Stomach (tissue), 9 donors: ENCODE data around the gene ADAMTS12. TPM values are rescaled to one million over a fixed set of nuclear protein-coding genes. Genes with fewer than 3 reads are reported as not detected.

Experiments used
- DNase-seq, 2 donors: peaks; one replicate each; pipeline versions ENCODE4 v3.0.0 to v3.0.0-alpha.2; 2013 to 2019
- H3K27ac ChIP-seq, 5 donors: fragments of 200-600 bp in 4 of 5; sonication (generic) in 4 of 5; one replicate each; pipeline ENCODE4 v1.5.1; 2013 to 2019; ENCODE audit warnings: mild to moderate bottlenecking in 1 of 5, moderate library complexity in 1 of 5
- H3K27me3 ChIP-seq, 3 donors: fragments of 200-600 bp; sonication (generic); one replicate each; pipeline ENCODE4 v1.5.1; 2017 to 2019; ENCODE audit warnings: mixed run types in 1 of 3
- H3K36me3 ChIP-seq, 4 donors: fragments of 200-600 bp; sonication (generic); 1 replicate in 3 of 4; 2 replicates in 1 of 4; pipeline ENCODE4 v1.5.1; 2016 to 2019
- H3K4me1 ChIP-seq, 4 donors: fragments of 200-600 bp; sonication (generic); one replicate each; pipeline ENCODE4 v1.5.1; 2016 to 2019
- H3K4me3 ChIP-seq, 4 donors: fragments of 200-600 bp; sonication (generic) in 3 of 4; one replicate each; pipeline ENCODE4 v1.5.1; 2016 to 2019; ENCODE audit warnings: mild to moderate bottlenecking in 1 of 4
- H3K9me3 ChIP-seq, 4 donors: fragments of 200-600 bp; sonication (generic); one replicate each; pipeline ENCODE4 v1.5.1; 2016 to 2019
- CTCF ChIP-seq, 7 experiments: fragments of 450-650 bp in 4 of 7; fragments of 200-600 bp in 3 of 7; sonication (generic) in 3 of 7; IDR thresholded peaks; one replicate each; pipeline ENCODE4 v1.5.1; 2016 to 2019; ENCODE audit warnings: antibody characterized with exemption in 7 of 7, control low read depth in 2 of 7, mild to moderate bottlenecking in 1 of 7
- EP300 ChIP-seq: sonication (generic); formaldehyde crosslinking; IDR thresholded peaks from one replicate; pipeline ENCODE4 v1.6.1; 2017; ENCODE audit warnings: antibody characterized with exemption
- POLR2A ChIP-seq, 4 donors: fragments of 450-650 bp; IDR thresholded peaks; one replicate each; pipeline ENCODE4 v1.6.1; 2016; ENCODE audit warnings: antibody characterized with exemption in 4 of 4, control low read depth in 2 of 4, mild to moderate bottlenecking in 1 of 4, moderate library complexity in 1 of 4
- POLR2AphosphoS5 ChIP-seq, 3 donors: sonication (generic); formaldehyde crosslinking; IDR thresholded peaks; one replicate each; pipeline ENCODE4 v1.6.1; 2016; ENCODE audit warnings: antibody characterized with exemption in 3 of 3
- WGBS, 5 donors: extraction: QIAGEN DNeasy Blood & Tissue Kit in 3 of 5; methylation state at CpG; one replicate each; pipeline versions ENCODE4 v1.1.5 to v1.1.7; 2013 to 2018; 5-methylcytosine and 5-hydroxymethylcytosine counted together
- intact Hi-C: fragments of 100-400 bp; cut with DNase I; formaldehyde crosslinking; loops from one replicate; pipeline ENCODE4 v1.15.1; 2023; ENCODE audit warnings: low total_unique reads
- polyA plus RNA-seq, 3 donors: library from polyadenylated mRNA; stranded (reverse); fragments of 200-250 nt; gene quantifications; one replicate each; pipeline ENCODE4 v1.2.3, GENCODE V29; 2013
- total RNA-seq, 5 donors: library from RNA; depleted of rRNA; stranded (reverse); fragments of >200 nt; gene quantifications; one replicate each; pipeline versions ENCODE4 v1.1.0 to v1.2.3, GENCODE V29; 2014 to 2016
- donor health status: healthy with polysubstance abuse.
- donor health status: Bipolar disorder and iron deficiency.
- donor health status: healthy.

The ADAMTS12 gene
- total and polyA plus RNA-seq, 8 donors = 0.14 to 17.1 (median 0.62) TPM; not detected in 1

- Histone ChIP-seq H3K9me3 (no peaks in the 10 kb centered on the region), H3K4me3 (no peak overlapping the region), H3K36me3 (peaks cover 0 to 14% (median 0%) of the 10 kb centered on the region in 4 donors), H3K27ac (no peak overlapping the region), H3K4me1 (no peaks in the 10 kb centered on the region), H3K27me3 (no peaks in the 10 kb centered on the region)
- WGBS, 5 donors = 39 to 64% (median 53%) methylated on average over 1 of the region's 1 CpG
- TF ChIP-seq POLR2AphosphoS5 (IDR thresholded peaks at IDR 0.05) = no peak
- TF ChIP-seq POLR2A (IDR thresholded peaks at IDR 0.05) = no peak
- no peak for TF ChIP-seq EP300
- no peak for TF ChIP-seq CTCF (IDR thresholded peaks at IDR 0.05)
- DNase-seq = peak in 1 of 2 donors; percentile 7
- intact Hi-C loops = no loop called here
Measured at GRCh38 chr5:33611877-33612276, 279.9 kb downstream of the ADAMTS12 start.

DNA sequence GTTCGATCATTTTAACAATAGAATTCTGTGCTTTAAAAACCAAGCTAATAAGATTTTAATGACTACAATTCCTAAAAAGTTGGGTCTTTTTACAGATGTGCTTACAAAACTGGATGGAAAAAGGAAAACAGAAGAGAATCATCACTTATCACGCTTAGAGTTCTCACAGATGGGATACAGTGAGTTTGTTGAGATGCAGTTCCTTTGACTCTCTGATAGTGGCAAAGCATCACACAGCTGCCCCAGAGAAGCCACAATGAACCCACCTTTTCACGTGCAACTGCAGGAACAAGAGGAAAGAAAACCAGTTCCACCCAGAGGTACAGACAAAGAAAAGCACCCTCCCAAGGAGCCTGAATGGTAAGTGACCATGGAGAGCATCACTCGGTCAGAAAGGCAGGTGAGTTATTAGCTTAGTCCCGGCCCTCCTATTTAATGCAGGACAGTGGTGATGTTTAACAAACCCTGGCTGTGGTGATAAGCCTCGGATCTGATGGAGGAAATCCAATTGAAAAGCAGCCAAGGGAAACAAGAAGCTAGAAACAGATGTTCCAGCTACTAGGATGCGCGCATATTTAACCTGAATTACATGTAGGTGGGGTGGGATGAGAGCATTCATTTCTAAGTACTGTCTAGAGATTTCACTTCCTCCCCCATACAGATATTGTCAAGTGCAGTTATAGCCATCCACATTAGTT is 283.3 kb downstream of the ADAMTS12 start:
- WGBS, 5 donors = 49 to 63% (median 50%) methylated on average over 8 of the region's 8 CpGs
- H3K4me3 ChIP-seq = no peak overlapping the region
- no peak overlapping the region for H3K27ac ChIP-seq
- no peaks in the 10 kb centered on the region for H3K27me3 ChIP-seq
- intact Hi-C loops = no loop called here
- peaks cover 0 to 4% (median 0%) of the 10 kb centered on the region in 4 donors for H3K36me3 ChIP-seq
- H3K9me3 ChIP-seq = no peaks in the 10 kb centered on the region
- H3K4me1 ChIP-seq = no peaks in the 10 kb centered on the region
- DNase-seq = peak in 1 of 2 donors; percentile 46
- TF ChIP-seq CTCF (IDR thresholded peaks at IDR 0.05) = no peak
- TF ChIP-seq POLR2A (IDR thresholded peaks at IDR 0.05) = no peak
- no peak for TF ChIP-seq EP300
- TF ChIP-seq POLR2AphosphoS5 (IDR thresholded peaks at IDR 0.05) = no peak

GRCh38 chr5:33604503-33604902 is 287.3 kb downstream of the ADAMTS12 start:
- Histone ChIP-seq H3K27me3 (no peaks in the 10 kb centered on the region), H3K27ac (no peak overlapping the region), H3K36me3 (no peaks in the 10 kb centered on the region), H3K4me3 (no peak overlapping the region), H3K4me1 (peaks cover 0 to 8% (median 2%) of the 10 kb centered on the region in 4 donors), H3K9me3 (no peaks in the 10 kb centered on the region)
- 81 to 95% (median 91%) methylated on average over 2 of the region's 2 CpGs for WGBS, 5 donors
- TF ChIP-seq POLR2A (IDR thresholded peaks at IDR 0.05) (no peak), EP300 (no peak), POLR2AphosphoS5 (IDR thresholded peaks at IDR 0.05) (no peak), CTCF (IDR thresholded peaks at IDR 0.05) (no peak)
- intact Hi-C loops = no loop called here
- DNase-seq = no peak

- intact Hi-C loops = no loop called here
- no peaks in the 10 kb centered on the region for H3K27me3 ChIP-seq
- H3K4me3 ChIP-seq = no peak overlapping the region
- peaks cover 0 to 8% (median 2%) of the 10 kb centered on the region in 4 donors for H3K4me1 ChIP-seq
- no peak for TF ChIP-seq CTCF (IDR thresholded peaks at IDR 0.05)
- TF ChIP-seq EP300 = no peak
- H3K36me3 ChIP-seq = no peaks in the 10 kb centered on the region
- peak in 1 of 2 donors; percentile 62 for DNase-seq
- WGBS, 5 donors = 51 to 64% (median 57%) methylated on average over 3 of the region's 3 CpGs
- no peak overlapping the region for H3K27ac ChIP-seq
- H3K9me3 ChIP-seq = no peaks in the 10 kb centered on the region
Measured at GRCh38 chr5:33601881-33602280, 289.9 kb downstream of the ADAMTS12 start.
